GM18861 (cell line): ENCODE results near the gene PNPLA2.

Experiments
- ATAC-seq: cut with Tn5 transposase; IDR thresholded peaks from one replicate; pipeline ENCODE4 v1.9.1; 2021; ENCODE audit not compliant: unreplicated experiment

PNPLA2 gene

GRCh38 chr11:843086-843734 lies 24.5 kb downstream of the PNPLA2 start:
- no peak for ATAC-seq

- no peak for ATAC-seq
Observed at GRCh38 chr11:843818-844692, 25.3 kb downstream of the PNPLA2 start.

- ATAC-seq, result no peak
Observed at GRCh38 chr11:844693-845644, 26.3 kb downstream of the PNPLA2 start.

GRCh38 chr11:845872-846495 lies 27.3 kb downstream of the PNPLA2 start:
- no peak for ATAC-seq

- no peak for ATAC-seq
Observed at GRCh38 chr11:846496-847098, 27.9 kb downstream of the PNPLA2 start.

GRCh38 chr11:847876-848275 lies 29.2 kb downstream of the PNPLA2 start:
- no peak for ATAC-seq

GRCh38 chr11:848380-848931 lies 29.7 kb downstream of the PNPLA2 start:
- ATAC-seq, result no peak

- ATAC-seq, result no peak
Observed at GRCh38 chr11:849104-849824, 30.6 kb downstream of the PNPLA2 start.

- no peak for ATAC-seq
Observed at GRCh38 chr11:849951-850774, 31.4 kb downstream of the PNPLA2 start.

- ATAC-seq, result no peak
Observed at GRCh38 chr11:850775-851763, 32.4 kb downstream of the PNPLA2 start.

GRCh38 chr11:852762-853161 lies 34.0 kb downstream of the PNPLA2 start:
- ATAC-seq, result no peak

- ATAC-seq, result no peak
Observed at GRCh38 chr11:853682-854448, 35.2 kb downstream of the PNPLA2 start.

- ATAC-seq, result no peak
Observed at GRCh38 chr11:854601-855329, 36.1 kb downstream of the PNPLA2 start.

- ATAC-seq, result no peak
Observed at GRCh38 chr11:855330-855674, 36.6 kb downstream of the PNPLA2 start.

- ATAC-seq, result no peak
Observed at GRCh38 chr11:855796-856195, 37.1 kb downstream of the PNPLA2 start.

- ATAC-seq, result no peak
Observed at GRCh38 chr11:856397-856796, 37.7 kb downstream of the PNPLA2 start.
